ENCODE data around the gene DENND2D.

GRCh38 chr1:111192658-111193519 lies 7.6 kb downstream of the DENND2D start:
- TF ChIP-seq CTCF (IDR thresholded peaks at IDR 0.05) = no peak
- no peak for TF ChIP-seq FOXP1 (CRISPR knock-in tag; IDR thresholded peaks at IDR 0.05; ENCODE audit: borderline replicate concordance)
- no peak for TF ChIP-seq JUN (CRISPR knock-in tag; IDR thresholded peaks at IDR 0.05)
- TF ChIP-seq ZNF263 (CRISPR knock-in tag; IDR thresholded peaks at IDR 0.05; ENCODE audit: low read depth) = no peak
- no peak for TF ChIP-seq MLX (CRISPR knock-in tag; IDR thresholded peaks at IDR 0.05)
- TF ChIP-seq NFYB (CRISPR knock-in tag; conservative IDR thresholded peaks at IDR 0.05; ENCODE audit: low read depth) = no peak
- TF ChIP-seq HMGXB4 (CRISPR knock-in tag; IDR thresholded peaks at IDR 0.05) = no peak
- no peak for TF ChIP-seq USF1 (CRISPR knock-in tag; IDR thresholded peaks at IDR 0.05)
- no peak for TF ChIP-seq TP53 (CRISPR knock-in tag; IDR thresholded peaks at IDR 0.05)
- TF ChIP-seq ZBTB43 (CRISPR knock-in tag; IDR thresholded peaks at IDR 0.05) = no peak
- no peak for TF ChIP-seq ATF6 (CRISPR knock-in tag; IDR thresholded peaks at IDR 0.05)
- TF ChIP-seq FOXJ3 (CRISPR knock-in tag; IDR thresholded peaks at IDR 0.05; ENCODE audit: borderline replicate concordance) = no peak
- no peak for TF ChIP-seq ELF4 (CRISPR knock-in tag; IDR thresholded peaks at IDR 0.05; ENCODE audit: low read depth)
